Cortex of kidney (tissue), 1 donor: ENCODE results near the gene CPVL.
"Not testable (repeated sequence)": the region's sequence is repeated elsewhere in the genome, so short reads cannot be mapped to it uniquely, and the experiment has no call there.

Source experiments
- DNase-seq: peaks from one replicate; lab custom pipeline; 2025; lab: John Stamatoyannopoulos, UW

The CPVL gene

DNA sequence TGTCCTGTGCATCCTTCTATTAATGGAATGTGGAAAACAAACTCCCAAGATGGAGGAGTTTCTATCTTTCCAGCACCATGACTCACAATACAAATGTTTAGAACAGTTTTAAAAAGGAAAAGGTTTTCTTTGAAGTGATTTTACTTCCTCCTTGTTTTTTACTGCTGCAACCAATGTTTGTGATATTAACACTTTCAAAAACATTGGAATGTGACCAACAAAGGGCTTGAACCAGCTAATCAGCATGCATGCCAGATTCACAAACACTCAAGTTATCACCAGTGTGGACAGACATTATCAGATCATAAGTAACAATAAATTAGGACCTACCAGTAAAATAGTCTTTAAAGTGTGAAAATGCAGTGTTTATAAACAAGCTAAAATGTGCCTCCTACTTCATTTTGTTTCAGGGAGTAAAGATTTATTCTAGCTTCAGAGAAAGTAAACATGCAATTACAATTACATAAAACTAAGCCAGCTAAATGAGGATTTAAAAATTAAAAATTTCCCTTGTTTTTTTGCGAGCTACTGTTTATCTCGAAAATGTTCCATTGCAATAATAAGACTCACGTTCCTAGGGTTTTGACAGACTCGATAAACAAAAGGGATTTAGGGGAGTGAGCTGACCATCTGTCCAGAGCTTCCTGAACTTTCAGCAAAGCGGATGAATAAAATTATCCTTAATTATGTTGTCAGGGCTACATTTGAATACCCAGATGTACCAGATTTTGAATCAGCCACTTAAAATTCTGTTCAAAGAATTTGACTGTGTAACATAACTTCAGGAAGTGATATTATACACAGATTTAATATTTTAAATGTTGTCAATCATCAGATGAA, 29.8 kb downstream of the CPVL start:
- DNase-seq, result no peak

GRCh38 chr7:29115753-29116152, 30.6 kb downstream of the CPVL start:
- DNase-seq, result no peak

DNA sequence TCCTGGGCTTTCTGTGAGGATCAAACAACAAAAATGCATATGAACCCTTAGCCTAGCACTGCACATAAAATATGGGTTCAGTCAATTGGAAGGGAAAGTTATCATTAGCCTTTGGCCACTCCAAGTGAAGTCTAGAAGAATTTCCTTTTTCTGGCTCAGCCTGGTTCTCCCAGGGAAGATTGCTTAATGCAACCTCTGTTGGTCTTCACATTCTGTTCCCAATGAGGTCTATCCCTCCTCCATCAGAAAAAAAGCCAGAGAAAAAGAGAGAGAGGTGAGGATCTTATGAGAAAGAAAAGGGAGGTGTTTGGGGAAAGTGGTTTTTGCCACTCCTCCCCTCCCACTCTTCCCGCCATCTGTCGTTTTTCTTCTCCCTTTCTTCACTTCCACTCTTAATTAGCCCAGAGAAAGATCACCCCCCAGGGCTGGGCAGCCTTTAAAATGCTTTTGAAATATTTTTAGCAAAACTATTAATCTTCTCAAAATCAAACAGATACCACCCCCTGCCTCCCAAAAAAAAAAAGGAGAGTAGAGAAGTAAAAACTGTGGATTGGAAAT, 31.1 kb downstream of the CPVL start:
- DNase-seq, result no peak

GRCh38 chr7:29114266-29114665, 32.1 kb downstream of the CPVL start:
- not testable (repeated sequence) for DNase-seq

DNA sequence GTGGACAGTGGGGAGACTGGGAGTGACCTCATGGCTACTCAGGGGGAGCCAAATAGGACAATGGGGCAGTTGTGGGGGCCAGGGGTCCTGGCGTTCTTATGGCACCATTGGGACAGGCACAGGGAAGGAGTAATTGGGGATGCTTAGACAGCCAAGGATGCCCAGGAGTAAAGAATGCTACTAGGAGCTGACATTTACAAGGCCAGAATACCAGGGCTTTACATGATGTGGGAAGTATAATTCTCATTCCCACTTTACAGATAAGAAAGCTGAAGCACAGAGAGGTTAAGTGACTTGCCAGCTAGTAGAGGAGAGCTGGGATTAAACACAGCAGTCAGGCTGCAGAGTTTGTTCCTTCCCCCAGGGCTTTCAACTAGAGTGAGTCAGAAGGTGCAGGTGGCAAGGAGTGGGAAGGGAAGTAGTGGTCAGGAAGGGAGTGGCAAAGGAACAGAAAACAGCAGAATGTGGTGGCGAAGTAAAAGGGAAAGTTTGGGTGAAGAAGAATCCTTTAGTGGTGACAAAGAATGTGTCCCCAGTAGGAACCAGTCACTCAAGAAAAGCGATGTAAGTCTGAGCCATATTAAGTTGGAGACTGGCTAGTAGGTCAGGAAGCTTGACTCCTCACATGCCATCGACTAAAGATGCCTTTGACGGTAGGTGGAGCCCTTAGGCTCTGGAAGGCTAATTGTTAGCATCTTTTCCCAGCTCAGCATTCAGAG, 32.8 kb downstream of the CPVL start:
- no peak for DNase-seq

DNA sequence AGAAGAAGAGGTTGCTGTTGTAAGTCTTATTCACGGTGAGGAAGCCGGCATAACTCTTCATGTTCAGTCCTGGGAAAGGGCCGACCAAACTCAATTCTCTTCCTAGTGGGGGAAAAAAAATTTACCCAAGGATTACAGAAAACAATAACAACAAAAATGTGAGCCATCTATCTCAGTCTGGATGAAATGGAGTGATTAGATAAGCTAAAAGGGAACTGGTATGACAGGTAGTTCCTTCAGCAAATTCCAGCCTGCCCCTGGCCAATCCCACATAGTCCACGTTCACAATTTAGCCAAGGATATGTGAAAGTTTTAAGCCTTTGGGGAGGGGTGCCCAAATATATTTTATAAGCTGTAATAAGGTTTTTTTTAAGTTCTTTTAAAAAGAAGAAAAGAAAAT, 33.6 kb downstream of the CPVL start:
- no peak for DNase-seq

DNA sequence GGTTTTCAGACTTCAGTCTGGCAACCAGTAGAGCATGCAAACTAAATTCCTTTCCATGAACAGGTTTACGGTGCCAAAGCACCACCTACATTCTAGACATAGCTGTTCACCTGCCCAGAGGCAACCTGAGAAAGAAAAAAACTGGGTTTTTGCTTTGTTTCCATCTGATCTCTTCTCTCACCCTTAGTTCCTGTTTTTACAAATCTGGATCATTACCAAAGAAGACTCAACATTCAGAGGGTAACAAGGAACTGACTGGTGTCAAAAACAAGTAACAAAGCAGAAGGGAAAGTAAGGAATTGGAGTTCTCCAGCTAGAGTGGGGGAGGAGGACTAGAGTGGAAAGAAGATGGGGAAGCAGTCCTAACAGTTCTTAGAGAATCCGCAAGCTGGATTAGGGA, 36.4 kb downstream of the CPVL start:
- DNase-seq, result no peak

- no peak for DNase-seq
Observed at GRCh38 chr7:29109358-29109757, 37.0 kb downstream of the CPVL start.

DNA sequence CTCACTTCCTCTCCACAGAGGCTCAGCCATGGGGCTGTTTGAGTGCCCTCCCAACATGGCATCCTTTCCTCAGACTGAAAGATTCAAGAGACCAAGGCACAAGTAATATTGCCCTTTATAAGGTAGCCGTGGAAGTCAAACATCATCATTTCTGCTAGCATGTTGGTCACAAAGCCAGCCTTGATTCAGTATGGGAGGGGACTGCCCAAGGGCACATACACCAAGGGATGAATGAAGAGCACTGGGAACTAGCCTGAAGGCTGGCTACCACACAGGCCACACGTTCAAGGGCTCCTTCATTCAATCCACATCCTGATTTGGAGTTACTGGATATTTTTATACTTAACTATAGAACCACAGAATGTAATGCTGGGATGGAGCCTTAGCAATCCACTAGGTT, 39.3 kb downstream of the CPVL start:
- no peak for DNase-seq

- no peak for DNase-seq
Observed at GRCh38 chr7:29106669-29106988, 39.7 kb downstream of the CPVL start.

- DNase-seq, result no peak
Observed at GRCh38 chr7:29105752-29106668, 40.3 kb downstream of the CPVL start.

GRCh38 chr7:29105191-29105590, 41.1 kb downstream of the CPVL start:
- no peak for DNase-seq

DNA sequence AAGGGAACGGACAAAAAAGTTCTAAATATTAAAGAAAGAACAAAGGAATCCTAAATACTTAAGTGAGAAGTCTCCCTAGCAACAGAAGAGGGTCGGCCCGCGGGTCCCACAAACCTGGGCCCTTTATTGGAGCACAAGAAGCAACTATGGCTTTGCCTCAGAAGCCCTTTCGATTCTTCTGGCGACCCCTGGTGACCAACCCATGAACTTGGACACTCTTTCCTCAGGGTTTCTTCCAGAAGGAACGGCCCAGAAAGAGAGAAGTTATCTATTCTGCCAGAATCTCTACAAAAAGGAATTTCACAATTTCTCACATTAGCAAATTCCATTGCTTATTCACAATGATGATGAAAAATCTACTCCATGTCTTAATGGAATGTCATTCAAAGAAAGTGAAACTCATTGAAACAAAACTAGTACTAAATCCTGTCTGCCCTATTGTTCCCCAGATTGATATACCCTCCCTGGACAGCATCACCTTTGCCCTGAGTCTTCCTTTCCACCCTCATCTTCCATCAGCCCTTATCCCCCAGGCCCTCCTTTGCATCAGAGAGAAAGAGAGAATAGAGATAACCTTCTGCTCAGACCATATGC, 43.7 kb downstream of the CPVL start:
- DNase-seq, result no peak

GRCh38 chr7:29100924-29101323, 45.4 kb downstream of the CPVL start:
- DNase-seq, result no peak

DNA sequence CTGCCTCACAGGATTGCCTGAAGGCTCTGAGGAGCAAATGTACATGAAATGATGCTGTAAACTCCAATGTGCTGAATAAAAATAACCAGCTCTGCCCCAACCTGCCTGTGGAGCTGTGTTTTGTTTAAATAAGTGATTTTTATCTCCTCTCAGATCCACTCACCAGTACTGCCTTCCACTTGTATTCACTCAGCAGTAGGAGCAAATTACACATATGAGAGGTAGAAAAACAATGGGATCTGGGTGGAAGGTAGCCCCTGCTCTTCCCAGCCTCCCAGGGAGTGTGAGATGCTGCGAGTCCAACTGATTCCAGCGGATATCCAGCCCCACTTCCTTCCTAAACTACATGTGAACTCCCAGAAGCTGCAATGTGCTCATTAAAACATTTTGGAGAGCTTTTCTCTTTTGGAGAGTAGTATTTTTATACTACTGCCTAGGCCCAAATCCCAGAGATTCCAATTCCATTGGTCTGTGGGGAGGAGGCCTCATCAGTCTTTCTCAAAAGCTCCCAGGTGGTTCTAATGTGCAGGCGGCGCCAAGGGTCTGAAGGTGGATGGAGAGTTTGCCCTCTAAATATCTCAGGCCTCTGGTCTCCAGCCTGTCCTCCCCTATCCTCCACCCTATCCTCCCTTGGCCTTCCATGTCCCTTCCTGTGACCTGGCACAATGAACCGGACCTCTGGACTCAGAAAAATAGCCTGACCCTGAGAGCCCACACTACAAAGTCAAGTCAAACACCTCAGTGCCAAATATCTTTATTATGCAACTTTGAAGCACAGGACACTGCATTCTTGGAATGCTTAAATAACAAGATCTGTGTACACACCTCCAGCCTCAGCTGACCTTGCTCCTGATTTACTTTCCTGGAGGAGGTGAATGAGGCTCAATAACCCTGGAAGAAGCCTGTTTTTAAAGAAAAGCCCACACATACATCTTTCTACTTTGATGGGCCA, 46.2 kb downstream of the CPVL start:
- DNase-seq, result no peak

DNA sequence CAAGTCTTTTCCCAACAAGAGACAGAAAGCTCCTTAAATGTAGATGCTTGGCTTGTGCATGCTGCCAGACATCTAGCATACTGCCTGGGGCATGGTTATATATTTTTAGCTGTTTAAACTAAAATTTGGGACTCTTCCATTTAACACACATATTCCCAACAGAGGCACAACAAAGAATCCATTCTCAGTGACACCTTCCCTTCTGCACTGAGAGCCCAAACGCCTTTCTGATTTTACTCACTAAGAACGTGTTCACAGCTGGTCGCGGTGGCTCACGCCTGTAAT, 49.9 kb downstream of the CPVL start:
- DNase-seq, result no peak

DNA sequence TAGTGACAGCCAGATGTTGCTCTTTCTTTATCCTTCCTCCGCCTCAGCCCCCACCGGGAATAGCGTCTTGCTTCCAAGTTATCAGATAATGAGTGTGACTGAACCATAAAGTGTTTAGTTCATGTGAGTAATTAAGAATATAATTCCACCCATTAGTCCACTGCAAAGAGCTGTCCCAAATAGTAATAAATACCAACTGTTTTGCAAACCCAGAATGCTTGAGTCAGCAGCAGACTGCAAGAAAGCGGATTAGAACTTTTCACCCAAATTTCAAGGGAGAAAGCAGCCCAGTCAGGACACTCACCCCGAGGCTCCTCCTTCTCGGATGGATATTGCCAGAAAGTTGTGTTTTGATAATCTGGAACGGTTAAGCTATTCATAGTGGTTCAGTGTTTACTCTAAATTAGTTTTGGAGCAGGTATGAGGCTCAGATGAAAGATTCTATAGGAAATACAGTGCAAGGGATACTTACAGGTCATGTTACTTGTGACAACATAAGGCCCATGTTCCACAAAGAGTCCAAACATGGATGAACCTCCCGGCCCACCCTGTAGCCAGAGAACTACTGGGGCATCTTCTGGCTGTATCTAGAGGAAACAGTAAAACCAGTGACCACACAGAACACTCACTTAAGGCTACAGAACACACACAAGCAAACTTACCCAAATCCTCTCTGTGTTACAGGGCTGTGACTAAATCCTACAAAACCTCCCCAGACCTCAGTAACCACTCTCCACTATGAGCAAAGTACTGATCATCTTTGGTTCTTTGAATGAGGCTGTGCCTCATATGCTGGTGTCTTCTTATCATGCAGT, 50.5 kb downstream of the CPVL start:
- DNase-seq, result no peak

DNA sequence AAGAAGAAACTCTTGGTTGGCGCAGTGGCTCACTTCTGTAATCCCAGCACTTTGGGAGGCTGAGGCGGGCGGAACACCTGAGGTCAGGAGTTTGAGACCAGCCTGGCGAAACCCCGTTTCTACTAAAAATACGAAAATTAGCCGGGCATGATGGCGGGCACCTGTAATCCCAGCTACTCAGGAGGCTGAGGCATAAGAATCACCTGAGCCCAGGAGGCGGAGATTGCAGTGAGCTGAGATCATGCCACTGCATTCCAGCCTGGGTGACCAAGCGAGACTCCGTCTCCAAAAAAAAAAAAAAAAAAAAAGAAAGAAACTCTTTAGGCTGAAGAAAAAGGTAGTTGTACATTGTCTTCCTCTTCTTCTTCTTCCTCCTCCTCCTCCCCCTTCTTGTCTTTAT, 53.2 kb downstream of the CPVL start:
- DNase-seq, result not testable (repeated sequence)

GRCh38 chr7:29091715-29092114, 54.6 kb downstream of the CPVL start:
- no peak for DNase-seq
